ENCODE results near the gene VTN. TPM values are rescaled to one million over a fixed set of nuclear protein-coding genes. Genes with fewer than 3 reads are reported as not detected.

The VTN gene
- total RNA-seq, 1 donor from 2014 or later, result not detected

- H3K4me3 ChIP-seq (ENCODE audit: low read depth, low read length), result no peak overlapping the region
- no peak for TF ChIP-seq CTCF (conservative IDR thresholded peaks at IDR 0.05; ENCODE audit: low read depth, low read length)
- DNase-seq (ENCODE audit: low read depth), result no peak
These were observed 32.7 kb upstream of the VTN start for GRCh38 chr17:28402844-28403243.

DNA sequence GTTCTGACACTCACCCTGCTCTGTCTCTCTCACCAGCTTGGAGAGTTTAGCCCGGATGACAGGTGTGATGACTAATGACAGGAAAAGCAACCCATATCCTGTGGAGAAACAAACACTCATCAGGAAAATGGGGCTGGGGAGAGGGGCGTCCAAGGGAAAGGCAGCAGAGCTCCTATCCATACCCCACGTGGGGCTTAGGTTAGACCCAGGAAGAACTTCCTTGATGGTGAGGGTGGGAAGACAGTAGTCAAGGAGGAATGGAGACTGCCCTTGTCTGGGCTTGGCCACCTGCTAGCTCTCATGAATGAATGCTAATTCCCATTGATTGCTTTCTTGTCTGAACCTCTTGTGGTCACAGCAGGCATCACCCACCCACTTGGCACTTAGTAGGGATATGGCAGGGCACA lies 32.1 kb upstream of the VTN start:
- H3K4me3 ChIP-seq (ENCODE audit: low read depth, low read length), result no peak overlapping the region
- no peak for DNase-seq (ENCODE audit: low read depth)
- no peak for TF ChIP-seq CTCF (conservative IDR thresholded peaks at IDR 0.05; ENCODE audit: low read depth, low read length)

- H3K4me3 ChIP-seq (ENCODE audit: low read depth, low read length), result no peak overlapping the region
- no peak for TF ChIP-seq CTCF (conservative IDR thresholded peaks at IDR 0.05; ENCODE audit: low read depth, low read length)
- no peak for DNase-seq (ENCODE audit: low read depth)
These were observed 29.7 kb upstream of the VTN start for GRCh38 chr17:28399808-28400207.

DNA sequence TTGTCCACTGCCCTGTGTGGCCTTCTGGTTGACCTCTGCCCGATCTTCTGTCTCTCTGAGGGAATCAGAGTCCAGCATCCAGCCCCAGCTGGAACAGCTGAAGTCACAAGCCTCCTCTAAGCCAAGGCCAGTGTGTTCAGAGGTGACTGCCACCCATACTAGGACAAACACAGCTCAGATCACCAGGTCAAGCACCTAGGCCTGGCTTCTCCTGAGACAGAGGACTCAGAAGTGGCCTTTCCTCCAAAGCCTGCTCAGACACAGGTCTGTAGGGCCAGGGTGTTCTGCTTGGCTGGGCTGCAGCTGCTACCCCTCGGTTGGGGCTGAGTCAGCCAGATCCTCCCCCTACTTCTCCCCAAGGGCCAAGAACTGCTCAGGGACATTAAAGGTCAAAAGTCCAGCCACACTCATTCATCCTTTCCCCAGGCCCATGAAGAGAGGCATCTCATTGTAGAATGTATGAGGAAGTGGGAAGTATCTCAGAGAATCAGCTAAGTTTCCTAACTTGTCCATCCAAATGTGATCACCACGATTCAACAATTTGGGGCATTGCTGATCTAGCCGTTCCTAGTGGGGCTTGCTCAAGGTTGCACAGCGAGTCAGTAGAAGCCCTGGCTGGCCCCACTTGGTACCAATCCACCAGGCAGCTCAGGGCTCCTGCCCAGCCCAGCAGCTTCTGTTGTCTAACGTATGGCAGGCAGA lies 28.3 kb upstream of the VTN start:
- TF ChIP-seq CTCF (conservative IDR thresholded peaks at IDR 0.05; ENCODE audit: low read depth, low read length), result no peak
- DNase-seq (ENCODE audit: low read depth), result peak; percentile 23
- no peak overlapping the region for H3K4me3 ChIP-seq (ENCODE audit: low read depth, low read length)

DNA sequence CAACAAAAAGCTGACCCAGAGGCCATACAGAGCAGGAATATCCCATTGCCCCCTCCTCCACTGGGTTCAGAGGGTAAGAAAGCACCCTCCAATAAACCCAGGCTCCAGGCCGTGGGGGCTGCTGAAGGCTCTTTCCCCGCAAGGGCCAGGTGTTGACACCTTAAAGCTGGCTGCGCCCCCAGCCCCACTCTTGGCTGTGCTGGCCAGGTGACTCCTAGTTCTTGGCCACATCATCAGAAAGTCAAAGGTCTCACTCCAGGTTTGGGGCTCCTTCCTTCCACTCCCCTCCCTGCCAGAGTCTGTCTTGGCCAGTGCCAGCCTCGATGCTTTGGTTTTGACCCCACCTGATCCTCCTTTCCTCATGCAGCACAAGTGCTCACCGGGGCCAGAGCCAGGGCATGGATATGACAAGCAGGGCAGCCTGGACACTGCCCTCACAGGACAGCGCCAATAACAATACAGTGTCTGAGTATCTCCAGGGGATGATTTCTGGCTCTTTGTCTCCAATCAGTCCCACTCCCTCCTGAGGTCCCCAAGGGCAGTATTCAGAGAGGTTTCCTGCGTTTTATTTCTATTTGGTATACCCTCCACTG lies 27.7 kb upstream of the VTN start:
- no peak for DNase-seq (ENCODE audit: low read depth)
- no peak for TF ChIP-seq CTCF (conservative IDR thresholded peaks at IDR 0.05; ENCODE audit: low read depth, low read length)
- no peak overlapping the region for H3K4me3 ChIP-seq (ENCODE audit: low read depth, low read length)

DNA sequence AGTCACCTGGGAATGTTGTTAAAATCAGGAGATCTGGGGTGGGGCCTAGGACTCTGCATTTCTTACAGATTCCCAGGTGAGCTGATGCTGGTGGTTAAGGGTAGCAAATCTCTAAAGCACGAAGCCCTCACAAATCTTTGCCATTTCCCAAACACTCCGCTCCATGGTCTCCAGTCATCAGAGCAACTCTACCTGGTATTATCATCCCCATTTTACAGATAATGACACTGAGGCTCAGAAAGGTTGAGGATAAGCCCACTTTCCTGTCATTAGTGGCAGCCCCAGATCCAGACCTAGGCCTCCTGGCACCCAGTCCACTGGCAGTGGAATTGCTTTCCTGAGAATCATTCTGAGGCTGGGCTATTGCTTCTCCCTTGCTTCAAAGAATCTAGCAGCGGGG lies 27.2 kb upstream of the VTN start:
- DNase-seq (ENCODE audit: low read depth), result no peak
- no peak for TF ChIP-seq CTCF (conservative IDR thresholded peaks at IDR 0.05; ENCODE audit: low read depth, low read length)
- no peak overlapping the region for H3K4me3 ChIP-seq (ENCODE audit: low read depth, low read length)
